Left ventricle myocardium inferior (tissue), 1 donor: ENCODE measurements around the gene COL18A1. TPM values are rescaled to one million over a fixed set of nuclear protein-coding genes. Genes with fewer than 3 reads are reported as not detected.

Experiments
- DNase-seq: peaks from one replicate; pipeline ENCODE4 v3.0.0-alpha.2; 2020
- H3K27ac ChIP-seq: fragments of 200-600 bp; replicated peaks from 2 replicates; pipeline ENCODE4 v1.8.0; 2021
- H3K27me3 ChIP-seq: fragments of 200-600 bp; 2 replicates; pipeline ENCODE4 v1.8.0; 2021; ENCODE audit warnings: low read depth
- H3K36me3 ChIP-seq: fragments of 200-600 bp; 2 replicates; pipeline ENCODE4 v1.8.0; 2021
- H3K4me1 ChIP-seq: fragments of 200-600 bp; 2 replicates; pipeline ENCODE4 v1.8.0; 2021
- H3K4me3 ChIP-seq: fragments of 200-600 bp; 2 replicates; pipeline ENCODE4 v1.8.0; 2021; ENCODE audit warnings: mild to moderate bottlenecking, moderate library complexity
- H3K9me3 ChIP-seq: fragments of 200-600 bp; replicated peaks from 2 replicates; pipeline ENCODE4 v1.8.0; 2021
- intact Hi-C: fragments of 100-400 bp; cut with micrococcal nuclease; formaldehyde crosslinking; loops from one replicate; pipeline ENCODE4 v1.11.0; 2022
- total RNA-seq: library from RNA; stranded (reverse); fragmentation: NEBNext Ultra II Directional; extraction: Animal tissue kit (Norgen Biotek cat#: 25700); gene quantifications from one replicate; pipeline ENCODE4 v1.2.1, GENCODE V29; 2021
- TF ChIP-seq, protein P1 (sequence below): fragments of 200-600 bp; IDR thresholded peaks from 2 replicates; pipeline ENCODE4 v1.8.0; 2021; ENCODE audit warnings: antibody characterized with exemption, mild to moderate bottlenecking, borderline replicate concordance
- donor health status: DM: no; HTN: yes; CAD: no; lungs with severe emphysema.

The COL18A1 gene
- total RNA-seq, 1 donor from 2014 or later = 66.5 TPM

- Histone ChIP-seq H3K4me1 (peaks cover 16% of the 10 kb centered on the region), H3K4me3 (no peak overlapping the region), H3K9me3 (no peaks in the 10 kb centered on the region), H3K36me3 (peaks cover 67% of the 10 kb centered on the region), H3K27me3 (no peaks in the 10 kb centered on the region), H3K27ac (no peak overlapping the region)
- TF ChIP-seq, protein P1, sequence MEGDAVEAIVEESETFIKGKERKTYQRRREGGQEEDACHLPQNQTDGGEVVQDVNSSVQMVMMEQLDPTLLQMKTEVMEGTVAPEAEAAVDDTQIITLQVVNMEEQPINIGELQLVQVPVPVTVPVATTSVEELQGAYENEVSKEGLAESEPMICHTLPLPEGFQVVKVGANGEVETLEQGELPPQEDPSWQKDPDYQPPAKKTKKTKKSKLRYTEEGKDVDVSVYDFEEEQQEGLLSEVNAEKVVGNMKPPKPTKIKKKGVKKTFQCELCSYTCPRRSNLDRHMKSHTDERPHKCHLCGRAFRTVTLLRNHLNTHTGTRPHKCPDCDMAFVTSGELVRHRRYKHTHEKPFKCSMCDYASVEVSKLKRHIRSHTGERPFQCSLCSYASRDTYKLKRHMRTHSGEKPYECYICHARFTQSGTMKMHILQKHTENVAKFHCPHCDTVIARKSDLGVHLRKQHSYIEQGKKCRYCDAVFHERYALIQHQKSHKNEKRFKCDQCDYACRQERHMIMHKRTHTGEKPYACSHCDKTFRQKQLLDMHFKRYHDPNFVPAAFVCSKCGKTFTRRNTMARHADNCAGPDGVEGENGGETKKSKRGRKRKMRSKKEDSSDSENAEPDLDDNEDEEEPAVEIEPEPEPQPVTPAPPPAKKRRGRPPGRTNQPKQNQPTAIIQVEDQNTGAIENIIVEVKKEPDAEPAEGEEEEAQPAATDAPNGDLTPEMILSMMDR = no peak
- DNase-seq = no peak
- intact Hi-C loops = no loop called here
These were observed 75.9 kb downstream of the COL18A1 start for GRCh38 chr21:45480701-45481500.

DNA sequence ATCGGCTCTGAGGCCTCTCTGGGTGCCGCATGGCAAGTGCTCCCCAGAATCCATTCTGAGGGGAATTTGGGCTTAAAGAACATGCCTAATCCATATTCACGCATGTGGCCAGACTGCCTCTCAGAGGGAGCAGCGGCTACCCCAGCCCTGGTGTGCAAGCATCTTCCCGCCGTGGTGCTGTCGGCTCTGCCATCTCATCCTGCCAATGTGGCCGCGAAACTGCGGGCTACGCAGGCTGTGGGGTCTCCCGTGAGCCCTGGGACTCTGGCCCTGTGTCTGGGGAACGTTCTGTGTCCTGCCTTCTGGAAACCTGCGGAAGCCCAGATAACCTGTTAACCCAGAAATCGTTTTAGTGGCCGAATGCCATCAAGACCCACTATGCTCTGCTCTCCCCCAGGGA is 76.6 kb downstream of the COL18A1 start:
- H3K27me3 ChIP-seq = no peaks in the 10 kb centered on the region
- peaks cover 16% of the 10 kb centered on the region for H3K4me1 ChIP-seq
- no peaks in the 10 kb centered on the region for H3K9me3 ChIP-seq
- H3K27ac ChIP-seq = no peak overlapping the region
- peaks cover 61% of the 10 kb centered on the region for H3K36me3 ChIP-seq
- TF ChIP-seq, protein P1 = no peak
- intact Hi-C loops = no loop called here
- no peak for DNase-seq
- no peak overlapping the region for H3K4me3 ChIP-seq

GRCh38 chr21:45481977-45482898 is 77.3 kb downstream of the COL18A1 start:
- no peaks in the 10 kb centered on the region for H3K27me3 ChIP-seq
- peaks cover 66% of the 10 kb centered on the region for H3K36me3 ChIP-seq
- H3K9me3 ChIP-seq = no peaks in the 10 kb centered on the region
- TF ChIP-seq, protein P1 = no peak
- intact Hi-C loops = no loop called here
- H3K4me3 ChIP-seq = no peak overlapping the region
- no peak for DNase-seq
- H3K27ac ChIP-seq = no peak overlapping the region
- H3K4me1 ChIP-seq = peaks cover 14% of the 10 kb centered on the region

- H3K4me3 ChIP-seq = no peak overlapping the region
- intact Hi-C loops = no loop called here
These were observed 78.2 kb downstream of the COL18A1 start for GRCh38 chr21:45482899-45483821.

More at GRCh38 chr21:45482899-45483821, 78.2 kb downstream of the COL18A1 start:
- TF ChIP-seq, protein P1 = no peak
- no peak for DNase-seq
- no peaks in the 10 kb centered on the region for H3K27me3 ChIP-seq
- H3K36me3 ChIP-seq = peaks cover 68% of the 10 kb centered on the region
- peaks cover 5% of the 10 kb centered on the region for H3K4me1 ChIP-seq
- H3K27ac ChIP-seq = peak overlapping the region; percentile 44
- H3K9me3 ChIP-seq = no peaks in the 10 kb centered on the region
